B cell (primary cell): Measurements from ENCODE around the gene CACHD1. TPM values are rescaled to one million over a fixed set of nuclear protein-coding genes. Genes with fewer than 3 reads are reported as not detected.

ENCODE experiments used
- ATAC-seq: fragments of 200-7000 bp; cut with Tn5 transposase; one replicate; pipeline ENCODE4 v1.10.0; 2021; ENCODE audit warnings: low read depth, mild to moderate bottlenecking, moderate number of reproducible peaks, moderate library complexity
- CTCF ChIA-PET: fragments of 350-600 bp; sonication (Branson Sonifier 250); formaldehyde crosslinking; loops from one replicate; lab custom pipeline; 2021; ENCODE audit warnings: antibody characterized with exemption, inconsistent platforms; lab: Charles Lee
- POLR2A ChIA-PET: fragments of 350-600 bp; sonication (Branson Sonifier 250); formaldehyde crosslinking; loops from one replicate; lab custom pipeline; 2021; ENCODE audit warnings: antibody characterized with exemption; lab: Charles Lee
- DNase-seq: peaks from one replicate; pipeline ENCODE4 v3.0.0; 2013
- H2AFZ ChIP-seq: 2 replicates; pipeline ENCODE4 v1.6.1; 2012; ENCODE audit warnings: mild to moderate bottlenecking, low read depth, low read length; ENCODE audit not compliant: insufficient read depth, poor library complexity, severe bottlenecking
- H3K27ac ChIP-seq, 2 donors: 1 replicate in 1 of 2; 2 replicates in 1 of 2; pipeline ENCODE4 v1.5.1; 2012 to 2013; ENCODE audit warnings: low read length in 2 of 2, mild to moderate bottlenecking in 2 of 2, moderate library complexity in 1 of 2
- H3K27me3 ChIP-seq, 4 experiments: fragments of 200-600 bp in 1 of 4; sonication (generic) in 1 of 4; replicated peaks in 1 of 4; 1 replicate in 2 of 4; 2 replicates in 2 of 4; pipeline versions ENCODE4 v1.6.1 to v1.7.0; 2013 to 2016; ENCODE audit warnings: low read length in 3 of 4, mild to moderate bottlenecking in 2 of 4, mixed read lengths in 1 of 4, moderate library complexity in 1 of 4; ENCODE audit not compliant: insufficient read depth in 4 of 4, control insufficient read depth in 3 of 4; ENCODE audit errors: control extremely low read depth in 1 of 4
- H3K36me3 ChIP-seq, 2 experiments: replicated peaks in 1 of 2; 1 replicate in 1 of 2; 2 replicates in 1 of 2; pipeline versions ENCODE4 v1.6.1 to v1.7.1; 2013; ENCODE audit warnings: low read length in 1 of 2; ENCODE audit not compliant: insufficient read depth in 2 of 2, control insufficient read depth in 1 of 2; ENCODE audit errors: control extremely low read depth in 1 of 2, extremely low read depth in 1 of 2
- H3K4me1 ChIP-seq, 2 donors: fragments of 200-600 bp in 1 of 2; sonication (generic) in 1 of 2; 1 replicate in 1 of 2; 2 replicates in 1 of 2; pipeline versions ENCODE4 v1.5.1 to v1.6.1; 2013 to 2017; ENCODE audit warnings: low read length in 2 of 2; ENCODE audit not compliant: control insufficient read depth in 2 of 2, insufficient read depth in 2 of 2
- H3K4me2 ChIP-seq: replicated peaks from 2 replicates; pipeline ENCODE3; 2012; ENCODE audit warnings: mild to moderate bottlenecking, low read depth, low read length; ENCODE audit not compliant: poor library complexity, severe bottlenecking
- H3K4me3 ChIP-seq, 5 experiments: fragments of 200-600 bp in 1 of 5; sonication (generic) in 1 of 5; 1 replicate in 3 of 5; 2 replicates in 2 of 5; pipeline versions ENCODE4 v1.5.1 to v1.7.0; 2011 to 2016; ENCODE audit warnings: low read length in 4 of 5, mild to moderate bottlenecking in 4 of 5, low read depth in 2 of 5, control low read depth in 1 of 5, moderate library complexity in 1 of 5; ENCODE audit not compliant: insufficient read depth in 1 of 5; ENCODE audit errors: control extremely low read depth in 1 of 5, extremely low read depth in 1 of 5
- H3K79me2 ChIP-seq: fragments of 200-600 bp; sonication (generic); one replicate; pipeline ENCODE4 v1.6.0; 2016; ENCODE audit warnings: low read length; ENCODE audit not compliant: control insufficient read depth, insufficient read depth
- H3K9ac ChIP-seq: fragments of 200-600 bp; sonication (generic); 2 replicates; pipeline ENCODE4 v1.6.1; 2017; ENCODE audit warnings: mild to moderate bottlenecking, low read length, moderate library complexity
- H3K9me3 ChIP-seq, 3 donors: one replicate each; pipeline versions ENCODE4 v1.6.1 to v1.7.1; 2013; ENCODE audit warnings: low read length in 2 of 3; ENCODE audit not compliant: control insufficient read depth in 2 of 3, insufficient read depth in 1 of 3; ENCODE audit errors: control extremely low read depth in 1 of 3
- H4K20me1 ChIP-seq: 2 replicates; pipeline ENCODE4 v1.6.0; 2012; ENCODE audit warnings: mild to moderate bottlenecking, low read length; ENCODE audit not compliant: insufficient read depth, control insufficient read depth, poor library complexity, severe bottlenecking
- H3K27ac Mint-ChIP-seq: one replicate; pipeline ENCODE4 v1.8.0; 2021; ENCODE audit warnings: mixed read lengths
- H3K27me3 Mint-ChIP-seq: one replicate; pipeline ENCODE4 v1.8.0; 2021; ENCODE audit warnings: mixed read lengths
- H3K4me1 Mint-ChIP-seq: one replicate; pipeline ENCODE4 v1.8.0; 2021; ENCODE audit warnings: mixed read lengths
- H3K4me3 Mint-ChIP-seq: one replicate; pipeline ENCODE4 v1.8.0; 2021; ENCODE audit warnings: mixed read lengths
- H3K9me3 Mint-ChIP-seq: one replicate; pipeline ENCODE4 v1.8.0; 2022; ENCODE audit warnings: mixed read lengths; ENCODE audit not compliant: insufficient read depth
- EZH2 ChIP-seq: IDR thresholded peaks from 2 replicates; pipeline ENCODE4 v1.6.1; 2012; ENCODE audit warnings: borderline replicate concordance, low read depth, mild to moderate bottlenecking, moderate library complexity, low read length; ENCODE audit not compliant: insufficient read depth, poor library complexity, severe bottlenecking
- WGBS: methylation state at CpG from one replicate; pipeline ENCODE4 v1.1.5; 2013; ENCODE audit warnings: missing lambda C conversion rate; ENCODE audit not compliant: insufficient coverage; 5-methylcytosine and 5-hydroxymethylcytosine counted together
- intact Hi-C: fragments of 100-400 bp; cut with micrococcal nuclease; formaldehyde crosslinking; loops from one replicate; pipeline ENCODE4 v1.10.0; 2022
- polyA plus RNA-seq: library from polyadenylated mRNA; depleted of rRNA; stranded (reverse); fragments of >200 nt; gene quantifications from 2 replicates; pipeline ENCODE4 v1.2.3, GENCODE V29; 2012
- total RNA-seq, 2 donors: library from RNA; stranded (reverse); fragments of 120-200 nt in 1 of 2; gene quantifications; 1 replicate in 1 of 2; 2 replicates in 1 of 2; pipeline versions ENCODE4 v1.2.3 to v1.2.4, GENCODE V29; 2013 to 2022
- TF ChIP-seq, protein P1 (sequence below): fragments of 200-600 bp; IDR thresholded peaks from one replicate; pipeline ENCODE4 v1.8.0; 2022; ENCODE audit warnings: antibody characterized with exemption, mild to moderate bottlenecking

The CACHD1 gene
- total and polyA plus RNA-seq, 2 donors (not counting 1 experiment from before 2014, with no cell fraction given), result not detected

DNA sequence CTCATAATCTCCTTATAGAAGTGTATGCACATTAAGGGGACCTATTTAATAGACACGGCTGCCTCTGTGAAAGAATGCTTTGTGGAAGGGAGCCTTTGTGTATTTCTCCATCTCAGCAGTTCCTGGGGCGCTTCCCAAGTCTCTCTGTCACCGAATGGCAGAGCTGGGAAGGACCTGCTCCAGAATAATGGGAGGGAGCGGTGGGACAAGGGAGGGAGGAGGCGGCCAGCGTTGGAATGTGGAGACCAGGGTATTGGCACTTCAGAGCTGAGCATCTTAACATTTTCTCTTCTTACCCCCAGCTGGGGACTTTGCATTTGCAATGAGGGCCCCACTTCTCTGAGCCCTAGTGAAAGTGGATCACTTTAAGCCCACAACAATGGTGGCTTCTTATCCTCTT, 23.9 kb downstream of the CACHD1 start:
- no peaks in the 10 kb centered on the region for H3K4me1 Mint-ChIP-seq
- POLR2A ChIA-PET, result no interaction called here

DNA sequence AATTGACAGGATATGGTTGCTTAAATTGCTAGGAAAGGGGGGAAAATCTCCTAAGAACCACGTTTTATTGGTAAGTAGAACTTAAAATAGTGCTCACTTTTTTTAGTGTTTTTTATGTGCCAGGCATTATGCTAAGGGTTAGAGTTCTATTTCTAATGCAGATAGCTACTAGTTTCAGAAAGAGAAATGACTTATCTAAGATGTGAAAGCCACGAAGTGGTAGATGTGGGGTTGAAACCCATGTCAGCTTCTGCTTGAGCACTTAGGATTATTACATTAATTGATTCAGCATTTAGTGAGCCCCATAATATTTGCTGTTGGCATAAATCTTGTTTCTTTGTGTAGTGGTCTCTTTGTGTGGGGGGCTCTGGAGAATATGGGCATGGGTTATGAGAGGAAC, 24.7 kb downstream of the CACHD1 start:
- no peaks in the 10 kb centered on the region for H3K9me3 ChIP-seq
- Mint-ChIP-seq H3K27me3 (peaks cover 19% of the 10 kb centered on the region), H3K9me3 (no peaks in the 10 kb centered on the region), H3K4me3 (no peak overlapping the region), H3K27ac (no peak overlapping the region), H3K4me1 (no peaks in the 10 kb centered on the region)
- POLR2A ChIA-PET, result no interaction called here
- H3K79me2 ChIP-seq, result no peaks in the 10 kb centered on the region
- peaks cover 0 to 6% (median 0%) of the 10 kb centered on the region in 4 experiments for H3K27me3 ChIP-seq
- no peak overlapping the region for H3K4me2 ChIP-seq
- DNase-seq (no peak), ATAC-seq (no peak)
- TF ChIP-seq, protein P1, sequence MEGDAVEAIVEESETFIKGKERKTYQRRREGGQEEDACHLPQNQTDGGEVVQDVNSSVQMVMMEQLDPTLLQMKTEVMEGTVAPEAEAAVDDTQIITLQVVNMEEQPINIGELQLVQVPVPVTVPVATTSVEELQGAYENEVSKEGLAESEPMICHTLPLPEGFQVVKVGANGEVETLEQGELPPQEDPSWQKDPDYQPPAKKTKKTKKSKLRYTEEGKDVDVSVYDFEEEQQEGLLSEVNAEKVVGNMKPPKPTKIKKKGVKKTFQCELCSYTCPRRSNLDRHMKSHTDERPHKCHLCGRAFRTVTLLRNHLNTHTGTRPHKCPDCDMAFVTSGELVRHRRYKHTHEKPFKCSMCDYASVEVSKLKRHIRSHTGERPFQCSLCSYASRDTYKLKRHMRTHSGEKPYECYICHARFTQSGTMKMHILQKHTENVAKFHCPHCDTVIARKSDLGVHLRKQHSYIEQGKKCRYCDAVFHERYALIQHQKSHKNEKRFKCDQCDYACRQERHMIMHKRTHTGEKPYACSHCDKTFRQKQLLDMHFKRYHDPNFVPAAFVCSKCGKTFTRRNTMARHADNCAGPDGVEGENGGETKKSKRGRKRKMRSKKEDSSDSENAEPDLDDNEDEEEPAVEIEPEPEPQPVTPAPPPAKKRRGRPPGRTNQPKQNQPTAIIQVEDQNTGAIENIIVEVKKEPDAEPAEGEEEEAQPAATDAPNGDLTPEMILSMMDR, result no peak
- no peak for TF ChIP-seq EZH2
- no peaks in the 10 kb centered on the region for H3K4me1 ChIP-seq
- no peaks in the 10 kb centered on the region for H4K20me1 ChIP-seq
- H3K27ac ChIP-seq, result no peak overlapping the region
- 40% methylated on average over 1 of the region's 2 CpGs for WGBS
- H2AFZ ChIP-seq, result no peak overlapping the region
- intact Hi-C loops, result no loop called here
- H3K36me3 ChIP-seq, result no peaks in the 10 kb centered on the region
- no peak overlapping the region for H3K4me3 ChIP-seq
- no peak overlapping the region for H3K9ac ChIP-seq
- CTCF ChIA-PET, result no interaction called here

More for the DNA sequence above, 23.9 kb downstream of the CACHD1 start:
- Histone ChIP-seq H3K9me3 (no peaks in the 10 kb centered on the region), H3K9ac (no peak overlapping the region), H3K27me3 (peaks cover 0 to 6% (median 1%) of the 10 kb centered on the region in 4 experiments), H3K36me3 (no peaks in the 10 kb centered on the region), H3K27ac (no peak overlapping the region), H3K79me2 (no peaks in the 10 kb centered on the region), H4K20me1 (no peaks in the 10 kb centered on the region), H3K4me1 (no peaks in the 10 kb centered on the region), H3K4me3 (no peak overlapping the region), H3K4me2 (no peak overlapping the region), H2AFZ (no peak overlapping the region)
- WGBS, result 82% methylated on average over 3 of the region's 6 CpGs
- Mint-ChIP-seq H3K27ac (no peak overlapping the region), H3K27me3 (peaks cover 25% of the 10 kb centered on the region), H3K9me3 (no peaks in the 10 kb centered on the region), H3K4me3 (no peak overlapping the region)
- intact Hi-C loops, result no loop called here
- no peak for DNase-seq
- CTCF ChIA-PET, result no interaction called here
- TF ChIP-seq, protein P1, result no peak
- no peak for ATAC-seq
